ENCODE results near the gene STAG3. TPM values are rescaled to one million over a fixed set of nuclear protein-coding genes. Genes with fewer than 3 reads are reported as not detected.

STAG3 gene
- total RNA-seq, 1 experiment from 2014 or later = 1.7 TPM

- BruUV-seq (replicated peaks) = no TSS peak
- DNase-seq (ENCODE audit: low read depth, low spot score) (no peak), ATAC-seq (no peak)
- Histone ChIP-seq H3K4me3 (ENCODE audit: low read depth in 2 of 2, low read length in 2 of 2) (no peak overlapping the region), H3K27ac (ENCODE audit: low read length) (no peak overlapping the region), H3K4me1 (ENCODE audit: control insufficient read depth, insufficient read depth, low read length) (no peaks in the 10 kb centered on the region), H3K27me3 (ENCODE audit: control insufficient read depth, insufficient read depth, low read length) (no peaks in the 10 kb centered on the region; the same call in none of the 2 replicates), H3K9me3 (ENCODE audit: control insufficient read depth, insufficient read depth, low read depth, low read length) (no peaks in the 10 kb centered on the region), H3K36me3 (ENCODE audit: control insufficient read depth, insufficient read depth, low read length) (no peaks in the 10 kb centered on the region)
- POLR2A ChIA-PET = interaction anchor here (1.2 kb wide), 1 partner anchor 83 kb away, joined by 3 read pairs; no protein-coding TSS in a partner anchor
- TF ChIP-seq CTCF (IDR thresholded peaks at IDR 0.05) = no peak
- TF ChIP-seq REST (IDR thresholded peaks at IDR 0.05; ENCODE audit: insufficient read depth in 1 of 2, low read depth in 2 of 2, low read length in 1 of 2) = no peak
- TF ChIP-seq TCF7L2 (IDR thresholded peaks at IDR 0.05; ENCODE audit: low read depth, low read length) = no peak
- TF ChIP-seq POLR2AphosphoS5 (IDR thresholded peaks at IDR 0.05; ENCODE audit: low read depth, low read length) = no peak
- no peak for TF ChIP-seq SIN3A (IDR thresholded peaks at IDR 0.05; ENCODE audit: borderline replicate concordance, insufficient read depth, low read depth, low read length)
- in situ Hi-C loops (cut with HindIII; ENCODE audit: low pct_unique_long_range_greater_than_20kb, low sequenced_read_pairs) = no loop called here
- CTCF ChIA-PET = interaction anchor here (0.5 to 0.6 kb wide), 2 partner anchors 32 to 78 kb away, joined by 5 to 10 read pairs; no protein-coding TSS in a partner anchor
- intact Hi-C loops (cut with micrococcal nuclease; ENCODE audit: unreplicated experiment) = no loop called here
These were observed 33.1 kb downstream of the STAG3 start for GRCh38 chr7:100210805-100211204.

GRCh38 chr7:100211342-100211780, 33.6 kb downstream of the STAG3 start:
- POLR2A ChIA-PET = no interaction called here
- TF ChIP-seq CTCF (IDR thresholded peaks at IDR 0.05) (no peak), POLR2AphosphoS5 (IDR thresholded peaks at IDR 0.05; ENCODE audit: low read depth, low read length) (no peak)
- DNase-seq (ENCODE audit: low read depth, low spot score) (no peak), ATAC-seq (no peak)
- no TSS peak for BruUV-seq (replicated peaks)
- no peaks in the 10 kb centered on the region for H3K4me1 ChIP-seq (ENCODE audit: control insufficient read depth, insufficient read depth, low read length)
- in situ Hi-C loops (cut with HindIII; ENCODE audit: low pct_unique_long_range_greater_than_20kb, low sequenced_read_pairs) = no loop called here
- H3K9me3 ChIP-seq (ENCODE audit: control insufficient read depth, insufficient read depth, low read depth, low read length) = no peaks in the 10 kb centered on the region
- no peak overlapping the region for H3K4me3 ChIP-seq (ENCODE audit: low read depth in 2 of 2, low read length in 2 of 2)
- no peak overlapping the region for H3K27ac ChIP-seq (ENCODE audit: low read length)
- intact Hi-C loops (cut with micrococcal nuclease; ENCODE audit: unreplicated experiment) = no loop called here
- no peaks in the 10 kb centered on the region for H3K36me3 ChIP-seq (ENCODE audit: control insufficient read depth, insufficient read depth, low read length)
- CTCF ChIA-PET = interaction anchor here (0.5 kb wide), 1 partner anchor 79 kb away, joined by 5 read pairs; no protein-coding TSS in a partner anchor
- no peaks in the 10 kb centered on the region; the same call in none of the 2 replicates for H3K27me3 ChIP-seq (ENCODE audit: control insufficient read depth, insufficient read depth, low read length)

Measured in Panc1 (cell line).